HG03432 (cell line): Measurements from ENCODE around the gene CDK12.

Experiments
- ATAC-seq: cut with Tn5 transposase; IDR thresholded peaks from one replicate; pipeline ENCODE4 v1.9.1; 2021; ENCODE audit warnings: mild to moderate bottlenecking, moderate library complexity; ENCODE audit not compliant: unreplicated experiment

Gene CDK12

DNA sequence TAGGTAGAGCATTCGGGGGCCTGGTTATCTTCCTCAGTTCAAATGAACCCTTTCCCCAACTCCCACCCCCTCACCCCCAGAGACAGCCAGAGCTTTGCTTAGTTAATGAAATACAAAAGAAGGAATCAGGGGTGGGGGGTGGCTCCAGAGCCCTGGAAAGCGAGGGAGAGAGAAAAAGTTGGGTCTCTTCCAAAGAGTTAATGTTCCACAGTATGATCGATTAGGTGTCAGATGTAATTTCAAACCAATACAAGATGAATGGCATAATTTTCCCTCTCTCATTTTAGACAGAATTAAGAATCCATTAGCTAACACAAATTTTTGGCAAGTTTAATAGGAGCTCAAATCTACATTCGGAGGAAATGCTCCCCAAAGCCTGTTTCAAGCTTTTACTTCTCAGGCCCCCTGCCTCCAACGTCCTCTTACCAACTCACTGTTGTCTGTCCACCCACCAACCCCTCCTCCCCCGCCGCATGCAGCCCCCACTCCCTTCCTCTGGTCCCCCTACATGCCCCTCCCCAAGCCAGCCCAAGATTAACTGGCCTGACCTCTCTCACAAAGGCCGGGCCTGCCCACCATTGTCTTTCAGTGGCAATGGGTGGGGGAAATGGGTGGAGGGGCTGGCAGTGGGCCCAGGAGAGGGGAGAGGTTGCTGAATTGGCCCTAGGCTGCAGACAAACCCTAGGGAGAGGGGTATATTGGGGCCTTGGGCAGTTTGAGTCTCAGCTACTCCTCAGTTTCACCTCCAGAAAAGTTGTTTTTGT lies 118.2 kb downstream of the CDK12 start:
- ATAC-seq: no peak

DNA sequence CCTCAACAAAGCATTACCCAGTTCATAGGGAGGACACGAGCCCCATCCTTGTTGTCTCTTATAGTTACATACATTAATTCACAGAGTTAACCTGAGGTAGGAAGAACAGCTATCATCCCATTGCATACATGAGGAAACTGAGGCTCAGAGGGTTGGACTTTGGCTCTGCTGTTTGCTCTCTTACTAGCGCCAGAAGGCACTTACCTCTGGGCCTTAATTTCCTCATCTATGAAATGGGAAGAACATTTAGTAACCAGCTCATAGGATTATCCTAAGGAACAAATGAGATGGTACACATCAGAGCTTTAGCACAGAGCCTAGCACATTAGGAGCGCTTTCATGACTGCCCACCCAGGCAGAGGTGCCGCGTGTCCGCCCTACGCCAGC lies 118.8 kb downstream of the CDK12 start:
- no peak for ATAC-seq

DNA sequence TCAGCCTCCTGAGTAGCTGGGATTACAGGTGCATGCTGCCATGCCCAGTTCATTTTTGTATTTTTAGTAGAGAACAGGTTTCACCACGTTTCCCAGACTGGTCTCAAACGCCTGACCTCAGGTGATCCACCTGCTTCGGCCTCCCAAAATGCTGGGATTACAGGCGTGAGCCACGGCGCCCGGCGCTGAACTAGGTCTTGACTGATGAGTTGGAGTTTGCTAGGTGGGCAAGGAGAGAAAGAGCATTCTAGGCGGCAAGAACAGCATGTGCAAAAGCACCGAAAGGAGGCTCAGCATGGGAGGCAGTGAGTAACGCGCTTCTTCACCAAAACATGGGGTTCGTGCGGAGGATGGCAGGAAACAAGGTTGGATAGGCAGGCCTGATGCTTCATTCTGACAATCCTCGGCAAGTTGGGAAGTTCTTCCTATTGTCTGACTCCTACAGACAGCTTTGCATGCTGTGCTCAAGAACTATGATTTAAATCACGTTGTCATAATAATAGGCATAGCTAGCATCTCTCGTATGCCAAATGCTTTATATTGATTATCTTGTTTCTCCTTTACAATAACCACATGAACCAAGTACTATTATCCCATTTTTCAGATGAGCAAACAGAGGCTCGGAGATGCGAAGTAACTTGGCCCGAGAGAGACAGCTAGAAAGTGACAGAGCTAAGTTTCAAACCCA lies 119.9 kb downstream of the CDK12 start:
- no peak for ATAC-seq

DNA sequence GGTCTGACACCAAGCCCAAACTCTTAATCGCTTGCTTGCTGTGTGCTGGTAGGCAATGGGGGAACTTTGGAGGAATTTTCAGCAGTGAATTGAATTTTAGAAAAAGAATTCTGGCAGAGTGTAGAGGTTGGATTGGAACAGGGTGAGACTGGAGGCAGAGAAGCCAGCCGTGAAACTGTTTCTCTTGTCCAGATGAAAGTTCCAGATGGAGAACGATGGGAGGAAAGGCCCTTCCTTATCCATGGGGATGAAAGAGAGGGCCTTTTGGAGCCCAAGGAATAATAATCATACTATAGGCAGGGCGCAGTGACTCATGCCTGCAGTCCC lies 120.4 kb downstream of the CDK12 start:
- ATAC-seq: no peak

DNA sequence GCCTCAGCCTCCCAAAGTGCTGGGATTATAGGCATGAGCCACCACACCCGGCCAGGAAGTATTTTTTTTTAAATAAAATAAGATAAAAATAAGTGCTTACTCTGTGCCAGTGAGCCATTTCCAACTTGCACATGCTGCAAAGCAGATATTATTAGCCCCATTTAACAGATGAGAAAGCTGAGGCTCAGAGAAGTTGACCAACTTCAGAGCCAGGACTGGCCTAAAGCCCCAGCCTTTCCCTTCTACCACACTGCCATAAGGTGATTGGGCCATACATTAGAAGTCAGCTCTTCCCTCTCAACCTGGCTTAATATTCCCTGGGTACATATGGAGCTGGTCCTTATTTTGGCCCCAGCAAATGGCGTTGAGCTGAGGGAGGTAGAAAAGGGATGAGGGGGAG lies 121.4 kb downstream of the CDK12 start:
- ATAC-seq: no peak
